Osteoblast (primary cell): Measurements from ENCODE around the gene FERMT2. TPM values are rescaled to one million over a fixed set of nuclear protein-coding genes. Genes with fewer than 3 reads are reported as not detected.

Experiments
- DNase-seq: peaks from one replicate; pipeline ENCODE4 v3.0.0; 2011; ENCODE audit warnings: low spot score, mixed read lengths; ENCODE audit not compliant: insufficient read length; ENCODE audit errors: missing footprints
- H2AFZ ChIP-seq: 2 replicates; pipeline ENCODE4 v1.6.0; 2011; ENCODE audit warnings: mild to moderate bottlenecking, low read length
- H3K27ac ChIP-seq: 2 replicates; pipeline ENCODE4 v1.5.1; 2011; ENCODE audit warnings: mild to moderate bottlenecking, low read depth, low read length, moderate library complexity
- H3K27me3 ChIP-seq: 2 replicates; pipeline ENCODE4 v1.6.0; 2012; ENCODE audit warnings: mild to moderate bottlenecking, control low read depth, inconsistent platforms, low read length, moderate library complexity; ENCODE audit not compliant: insufficient read depth
- H3K36me3 ChIP-seq: 2 replicates; pipeline ENCODE4 v1.5.1; 2011; ENCODE audit warnings: mild to moderate bottlenecking, low read length, control low read depth, moderate library complexity; ENCODE audit not compliant: insufficient read depth
- H3K4me1 ChIP-seq: 2 replicates; pipeline ENCODE4 v1.5.1; 2011; ENCODE audit warnings: mild to moderate bottlenecking, low read length, control low read depth, moderate library complexity; ENCODE audit not compliant: insufficient read depth
- H3K4me2 ChIP-seq: 2 replicates; pipeline ENCODE4 v1.6.0; 2011; ENCODE audit warnings: mild to moderate bottlenecking, low read length; ENCODE audit not compliant: insufficient read depth
- H3K4me3 ChIP-seq: fragments of 200-600 bp; sonication (generic); 3 replicates; pipeline ENCODE4 v1.5.1; 2012; ENCODE audit warnings: mild to moderate bottlenecking, low read length, inconsistent platforms; ENCODE audit not compliant: insufficient read depth
- H3K79me2 ChIP-seq: 2 replicates; pipeline ENCODE4 v1.6.0; 2012; ENCODE audit warnings: mild to moderate bottlenecking, low read length, control low read depth, inconsistent platforms; ENCODE audit not compliant: insufficient read depth
- H3K9me3 ChIP-seq: 2 replicates; pipeline ENCODE4 v1.5.1; 2011; ENCODE audit warnings: low read depth, low read length, control low read depth
- H4K20me1 ChIP-seq: 2 replicates; pipeline ENCODE4 v1.6.0; 2012; ENCODE audit warnings: mild to moderate bottlenecking, low read length, control low read depth; ENCODE audit not compliant: insufficient read depth
- CTCF ChIP-seq: IDR thresholded peaks from 2 replicates; pipeline ENCODE4 v1.5.1; 2011; ENCODE audit warnings: mild to moderate bottlenecking, low read depth, low read length, moderate library complexity; ENCODE audit errors: extremely low read depth
- total RNA-seq: library from RNA; depleted of rRNA; stranded (reverse); fragments of >200 nt; gene quantifications from 2 replicates; pipeline ENCODE4 v1.2.3, GENCODE V29; 2012

FERMT2 gene
- total RNA-seq, 1 donor, result 280 TPM

GRCh38 chr14:52898496-52898895 is 52.4 kb downstream of the FERMT2 start:
- Histone ChIP-seq H3K36me3 (peaks cover 31% of the 10 kb centered on the region), H3K27me3 (no peaks in the 10 kb centered on the region), H2AFZ (no peak overlapping the region), H3K27ac (no peak overlapping the region), H4K20me1 (peaks cover 37% of the 10 kb centered on the region), H3K4me3 (no peak overlapping the region), H3K4me1 (peaks cover 40% of the 10 kb centered on the region), H3K4me2 (no peak overlapping the region), H3K9me3 (no peaks in the 10 kb centered on the region), H3K79me2 (peaks cover 96% of the 10 kb centered on the region)
- TF ChIP-seq CTCF, result no peak
- no peak for DNase-seq

DNA sequence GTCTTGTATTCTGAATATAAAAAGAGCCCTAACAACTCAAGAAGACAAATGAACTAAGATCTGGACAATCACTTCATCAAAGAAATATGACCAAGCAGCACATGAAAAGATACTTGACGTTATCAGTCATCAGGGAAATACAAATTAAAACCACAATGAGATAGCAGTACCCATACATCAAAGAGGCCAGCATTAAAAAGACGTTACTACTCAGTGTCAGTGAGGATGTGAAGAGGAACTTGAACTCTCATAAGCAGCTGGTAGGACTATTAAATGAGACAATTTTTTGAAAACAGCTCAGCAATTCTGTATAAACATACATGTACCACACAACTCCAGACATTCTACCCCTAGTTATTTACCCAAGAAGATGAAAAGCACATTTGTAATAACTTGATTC is 55.9 kb downstream of the FERMT2 start:
- peak overlapping the region; percentile 10 for H3K27ac ChIP-seq
- peaks cover 37% of the 10 kb centered on the region for H3K36me3 ChIP-seq
- H3K4me1 ChIP-seq, result peaks cover 26% of the 10 kb centered on the region
- no peak for TF ChIP-seq CTCF
- H3K79me2 ChIP-seq, result peaks cover 91% of the 10 kb centered on the region
- H4K20me1 ChIP-seq, result peaks cover 33% of the 10 kb centered on the region
- no peaks in the 10 kb centered on the region for H3K9me3 ChIP-seq
- peak overlapping the region; percentile 20 for H3K4me2 ChIP-seq
- H3K27me3 ChIP-seq, result no peaks in the 10 kb centered on the region
- no peak overlapping the region for H3K4me3 ChIP-seq
- no peak overlapping the region for H2AFZ ChIP-seq
- DNase-seq, result no peak

GRCh38 chr14:52891800-52892199 is 59.0 kb downstream of the FERMT2 start:
- Histone ChIP-seq H4K20me1 (peaks cover 27% of the 10 kb centered on the region), H3K36me3 (peaks cover 57% of the 10 kb centered on the region), H3K27ac (no peak overlapping the region), H3K4me1 (peaks cover 19% of the 10 kb centered on the region), H3K79me2 (peaks cover 89% of the 10 kb centered on the region), H3K4me2 (no peak overlapping the region), H3K27me3 (no peaks in the 10 kb centered on the region), H2AFZ (no peak overlapping the region), H3K4me3 (no peak overlapping the region), H3K9me3 (no peaks in the 10 kb centered on the region)
- no peak for TF ChIP-seq CTCF
- DNase-seq, result no peak

DNA sequence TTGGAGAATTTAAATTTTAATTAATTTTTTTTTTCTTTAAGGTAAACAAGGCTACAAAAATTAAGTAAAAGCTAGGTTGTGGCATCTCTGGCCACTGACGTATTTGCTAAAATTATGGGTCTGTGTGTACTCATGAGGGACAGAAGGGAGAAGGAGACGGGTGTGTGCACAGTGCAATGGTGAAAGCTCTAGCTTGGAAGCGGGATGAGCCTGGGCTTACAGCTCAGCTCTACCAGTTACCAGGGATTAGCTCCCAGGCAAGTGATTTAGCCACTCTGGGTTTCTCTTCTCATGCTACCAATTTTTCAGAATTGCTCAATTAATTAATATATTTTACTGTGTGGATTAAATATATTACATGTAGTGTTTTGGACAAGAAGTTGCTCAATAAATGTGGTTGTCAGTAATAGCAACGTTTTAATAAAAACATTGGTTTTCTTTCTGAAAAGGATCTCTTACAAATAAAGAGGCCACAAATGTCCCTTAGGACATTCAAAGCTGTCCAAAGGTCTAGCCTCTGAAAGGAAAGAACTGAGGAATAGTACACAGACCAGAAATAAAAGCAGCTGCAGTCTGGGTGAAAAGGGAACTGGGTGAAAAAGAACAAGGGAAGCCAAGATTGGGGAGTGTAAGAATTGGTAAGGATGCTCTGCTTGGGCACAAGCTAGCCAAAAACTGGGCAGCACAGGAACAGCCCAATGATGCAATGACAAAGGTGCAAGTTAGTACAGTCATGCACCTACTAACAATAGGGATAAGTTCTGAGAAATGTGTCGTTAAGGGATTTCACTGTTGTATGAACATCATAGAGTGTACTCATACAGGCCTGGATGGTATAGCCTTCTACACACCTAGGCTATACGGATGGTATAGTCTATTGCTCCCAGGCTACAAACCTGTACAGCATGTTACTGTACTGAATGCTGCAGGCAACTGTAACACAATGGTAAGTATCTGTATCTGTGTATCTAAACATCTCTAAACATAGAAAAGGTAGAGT is 61.7 kb downstream of the FERMT2 start:
- H3K27me3 ChIP-seq, result no peaks in the 10 kb centered on the region
- no peak for TF ChIP-seq CTCF
- no peak overlapping the region for H2AFZ ChIP-seq
- peak overlapping the region; percentile 50 for H3K27ac ChIP-seq
- no peak for DNase-seq
- no peak overlapping the region for H3K4me2 ChIP-seq
- no peak overlapping the region for H3K4me3 ChIP-seq
- peaks cover 80% of the 10 kb centered on the region for H3K79me2 ChIP-seq
- no peaks in the 10 kb centered on the region for H3K9me3 ChIP-seq
- peaks cover 70% of the 10 kb centered on the region for H3K36me3 ChIP-seq
- H3K4me1 ChIP-seq, result peaks cover 14% of the 10 kb centered on the region
- H4K20me1 ChIP-seq, result peaks cover 13% of the 10 kb centered on the region
